GM20431 (cell line): Measurements from ENCODE around the gene SLC2A6.

Source experiments
- in situ Hi-C: fragments of 300-500 bp; cut with MseI, MboI; formaldehyde crosslinking; loops from one replicate; pipeline ENCODE4 v1.15.0; 2020; ENCODE audit warnings: low sequenced_read_pairs; ENCODE audit not compliant: unreplicated experiment

Gene SLC2A6, protein sequence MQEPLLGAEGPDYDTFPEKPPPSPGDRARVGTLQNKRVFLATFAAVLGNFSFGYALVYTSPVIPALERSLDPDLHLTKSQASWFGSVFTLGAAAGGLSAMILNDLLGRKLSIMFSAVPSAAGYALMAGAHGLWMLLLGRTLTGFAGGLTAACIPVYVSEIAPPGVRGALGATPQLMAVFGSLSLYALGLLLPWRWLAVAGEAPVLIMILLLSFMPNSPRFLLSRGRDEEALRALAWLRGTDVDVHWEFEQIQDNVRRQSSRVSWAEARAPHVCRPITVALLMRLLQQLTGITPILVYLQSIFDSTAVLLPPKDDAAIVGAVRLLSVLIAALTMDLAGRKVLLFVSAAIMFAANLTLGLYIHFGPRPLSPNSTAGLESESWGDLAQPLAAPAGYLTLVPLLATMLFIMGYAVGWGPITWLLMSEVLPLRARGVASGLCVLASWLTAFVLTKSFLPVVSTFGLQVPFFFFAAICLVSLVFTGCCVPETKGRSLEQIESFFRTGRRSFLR

GRCh38 chr9:133478851-133479711 lies at the start of gene SLC2A6:
Gene SLC2A6, minus strand, starts transcription at chr9:133479099. Its CDS starts 40 bp downstream, at chr9:133479059.
- in situ Hi-C loops = no loop called here

- in situ Hi-C loops = no loop called here
Measured at GRCh38 chr9:133528001-133528875, 49.3 kb upstream of the SLC2A6 start.

DNA sequence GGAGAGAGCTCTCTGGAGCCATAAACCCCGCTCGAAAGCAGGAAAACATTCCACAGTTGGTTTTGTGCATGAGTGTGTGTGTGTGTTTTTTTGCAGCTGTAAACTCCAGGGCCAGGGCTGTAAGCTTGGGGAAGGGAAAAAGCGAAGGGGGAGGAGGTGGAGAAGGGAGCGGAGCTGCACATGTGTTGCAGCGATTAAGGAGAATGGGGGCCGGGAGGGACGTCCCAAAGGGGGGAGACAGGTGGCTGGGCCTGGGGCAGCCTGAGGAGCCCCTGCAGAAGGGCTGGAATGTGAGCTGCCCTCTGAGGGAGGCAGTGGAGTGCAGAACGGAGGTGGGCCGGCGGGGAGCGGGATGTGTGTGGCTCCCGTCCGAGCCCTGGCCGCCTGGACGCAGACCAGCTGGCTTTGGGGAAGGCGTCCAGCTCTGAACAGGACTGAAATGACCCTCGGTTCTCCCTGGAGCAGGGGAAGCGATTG lies 48.6 kb upstream of the SLC2A6 start:
- in situ Hi-C loops = no loop called here

DNA sequence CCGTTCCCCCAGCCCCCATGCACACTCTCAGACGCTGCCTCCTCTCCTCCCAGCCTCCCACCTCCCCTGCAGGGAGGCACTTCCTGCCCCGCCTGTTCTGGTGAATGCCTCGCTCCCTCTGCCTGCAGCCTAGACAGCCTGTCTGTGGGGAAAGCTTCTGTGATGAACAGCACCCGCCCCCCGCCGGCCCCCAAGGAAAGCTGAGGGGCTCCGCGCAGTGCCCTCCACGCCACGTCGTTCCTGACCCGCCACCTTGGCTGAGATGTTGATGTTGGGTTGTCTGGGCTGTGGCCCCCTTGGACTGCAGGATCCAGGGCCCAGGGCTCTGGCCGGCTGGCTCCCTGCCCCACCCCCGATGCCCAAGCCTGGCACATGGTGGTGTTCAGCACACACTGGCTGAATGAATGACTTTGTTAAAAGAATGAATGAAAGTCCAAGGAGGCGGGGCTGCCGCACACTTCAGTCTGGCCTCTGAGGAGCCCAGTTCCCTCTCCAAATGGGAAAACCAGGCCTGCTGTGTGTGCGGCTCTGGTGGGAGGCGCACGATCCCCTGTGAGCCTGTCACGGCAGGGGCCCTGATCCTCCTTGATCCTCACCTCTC lies 47.9 kb upstream of the SLC2A6 start:
- in situ Hi-C loops = no loop called here

DNA sequence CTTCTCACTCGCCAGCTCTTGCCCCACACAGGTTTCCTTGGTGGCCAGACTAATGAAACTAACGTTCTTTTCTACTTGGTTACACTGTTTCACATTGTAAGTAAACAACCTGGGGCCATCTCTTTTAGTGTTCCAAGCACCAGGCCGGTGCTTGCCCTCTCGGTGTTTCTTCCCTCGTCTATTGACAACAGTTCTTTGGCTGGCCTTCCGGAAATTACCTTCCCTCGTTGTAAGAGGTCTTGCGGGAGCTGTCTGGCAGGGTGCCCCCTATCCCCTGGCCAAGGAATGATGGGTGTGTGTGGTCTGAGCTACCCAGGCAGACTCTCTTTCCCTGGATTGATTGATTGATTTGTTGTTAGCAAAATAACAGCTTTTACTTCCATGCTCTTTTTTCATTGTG lies 46.8 kb upstream of the SLC2A6 start:
- in situ Hi-C loops = no loop called here

- in situ Hi-C loops = no loop called here
Measured at GRCh38 chr9:133524679-133525228, 45.9 kb upstream of the SLC2A6 start, which contains the start of gene MYMK. Gene MYMK, minus strand, starts transcription at chr9:133524959. Its CDS starts 115 bp downstream, at chr9:133524844.

DNA sequence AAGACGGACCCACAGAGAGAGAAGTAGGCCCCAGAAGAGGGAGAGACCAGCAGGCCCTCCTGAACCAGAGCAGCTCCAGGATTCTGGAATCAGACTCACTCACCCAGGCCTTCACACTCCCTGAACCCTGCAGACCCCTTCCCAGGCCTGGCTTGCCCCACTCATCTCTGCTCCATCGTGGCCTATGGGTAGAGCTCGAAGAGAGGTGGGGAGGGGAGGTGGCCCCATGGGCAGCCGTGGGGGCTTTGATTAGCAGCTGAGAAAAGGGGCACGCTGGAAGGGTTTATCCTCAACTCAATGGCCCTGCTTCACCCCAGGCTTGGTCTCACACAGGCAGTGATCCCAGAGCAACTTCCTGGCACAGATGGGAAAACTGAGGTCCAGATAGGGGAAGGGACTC lies 45.2 kb upstream of the SLC2A6 start:
- in situ Hi-C loops = no loop called here

DNA sequence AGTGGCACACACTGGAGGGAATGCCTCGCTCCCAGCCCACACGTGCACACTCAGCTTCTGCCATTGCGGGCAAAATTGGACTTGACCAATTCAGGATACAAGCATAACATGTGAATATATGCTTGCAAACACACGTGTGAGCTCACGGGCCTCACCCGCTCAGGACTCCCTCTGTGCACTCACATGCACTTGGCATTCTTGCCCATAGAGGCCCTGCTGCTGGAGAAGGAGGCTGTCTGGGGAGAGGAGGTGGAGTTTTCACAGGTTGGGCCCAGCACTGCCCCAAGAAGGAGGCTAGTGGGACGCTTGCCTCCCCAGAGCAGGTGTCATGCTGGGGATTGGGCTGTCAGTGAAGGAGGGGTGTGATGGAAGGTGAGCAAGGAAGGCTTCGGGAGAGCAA lies 44.2 kb upstream of the SLC2A6 start:
- in situ Hi-C loops = no loop called here

DNA sequence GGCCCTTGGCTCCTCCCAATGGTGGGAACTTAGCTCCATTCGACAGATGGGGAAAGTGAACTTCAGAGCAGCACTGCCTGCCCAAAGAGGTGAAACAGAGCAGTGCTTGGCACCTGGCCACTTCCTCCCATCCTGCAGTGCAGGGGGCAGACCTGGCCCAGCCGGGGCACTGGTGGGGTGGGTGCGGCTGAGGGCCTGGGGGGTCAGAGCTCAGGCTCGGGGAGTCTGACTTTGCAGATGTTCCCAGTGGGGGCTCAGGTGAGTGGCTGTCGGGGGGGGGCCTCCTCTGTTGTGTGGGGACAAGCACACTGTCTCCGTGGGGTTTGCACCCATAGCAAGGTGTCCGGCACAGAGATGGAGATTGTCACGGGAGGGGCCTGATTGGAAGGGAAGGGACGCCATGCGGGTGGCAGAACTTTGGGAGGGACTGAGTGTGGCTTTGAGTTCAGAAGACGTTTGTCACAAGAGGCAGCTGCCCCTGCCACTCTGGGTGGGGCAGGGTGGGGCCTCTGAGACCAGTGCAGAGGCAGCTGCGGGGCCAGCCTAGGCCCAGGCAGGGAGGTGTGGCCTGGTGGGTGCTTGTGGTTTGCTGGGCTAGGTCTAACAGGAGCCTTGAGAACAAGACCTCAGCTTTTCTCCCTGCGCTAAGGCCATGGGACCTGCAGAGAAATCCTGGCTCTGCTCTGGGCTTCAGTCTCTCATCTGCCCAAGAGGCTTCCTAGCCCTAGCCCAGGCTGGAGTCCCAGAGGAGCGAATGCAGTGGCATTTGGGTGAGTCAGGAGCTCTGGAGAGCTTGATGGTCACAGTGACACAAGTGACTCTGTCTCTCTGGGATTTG lies 43.4 kb upstream of the SLC2A6 start:
- in situ Hi-C loops = no loop called here

- in situ Hi-C loops = no loop called here
Measured at GRCh38 chr9:133521122-133522072, 42.5 kb upstream of the SLC2A6 start.

- in situ Hi-C loops = no loop called here
Measured at GRCh38 chr9:133520121-133520835, 41.4 kb upstream of the SLC2A6 start.

DNA sequence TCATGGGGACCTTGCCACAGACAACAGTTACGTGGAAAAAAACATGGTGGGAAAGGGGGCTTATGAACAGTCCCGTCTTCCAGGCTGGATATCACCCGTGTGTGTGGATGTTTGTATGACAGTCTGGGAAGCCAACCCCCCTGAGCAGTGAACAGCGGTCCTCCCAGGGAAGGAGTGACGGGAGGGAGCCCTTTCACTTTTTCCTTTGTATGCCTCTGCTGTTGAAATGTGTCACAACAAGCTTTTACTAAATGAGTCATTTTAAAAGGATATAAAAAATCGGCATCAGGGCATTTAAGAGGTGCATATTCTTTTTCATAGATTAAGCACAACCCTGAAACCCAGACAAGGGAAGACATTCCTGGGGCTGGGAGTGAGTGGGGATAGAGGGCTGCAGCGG lies 40.8 kb upstream of the SLC2A6 start:
- in situ Hi-C loops = no loop called here

DNA sequence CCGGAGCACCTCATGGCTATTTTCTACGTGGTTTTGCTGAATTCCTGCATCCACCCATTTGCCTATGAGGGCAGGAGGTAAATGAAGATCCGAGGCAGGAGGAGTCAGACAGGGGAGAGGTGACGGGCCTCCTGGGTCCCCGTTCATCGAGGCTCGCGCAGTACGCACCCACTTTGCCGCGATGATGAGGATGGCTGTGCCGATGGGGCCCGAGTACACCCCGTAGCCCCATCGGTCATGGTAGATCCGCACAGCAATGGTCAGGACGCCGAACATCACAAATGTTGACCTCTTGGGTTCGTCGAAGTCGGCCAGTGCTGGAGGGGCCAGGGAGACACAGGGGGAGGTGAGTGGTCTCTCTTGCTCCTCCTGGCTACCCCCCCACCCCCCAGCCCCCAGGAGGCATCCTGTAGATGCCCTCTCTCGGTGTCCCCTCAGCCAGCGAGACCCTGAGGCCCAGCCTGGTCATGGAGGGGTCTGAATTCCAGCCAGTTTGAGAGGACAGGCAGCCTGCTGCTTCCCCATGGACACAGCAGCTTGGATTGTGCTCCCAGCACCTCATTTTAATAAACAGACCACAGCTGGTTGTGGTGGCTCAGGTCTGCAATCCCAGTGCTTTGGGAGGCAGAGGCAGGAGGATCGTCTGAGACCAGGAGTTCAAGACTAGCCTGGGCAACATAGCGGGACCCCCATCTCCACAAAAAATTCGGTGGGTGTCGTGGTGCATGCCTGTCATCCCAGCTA lies 40.0 kb upstream of the SLC2A6 start:
- in situ Hi-C loops = no loop called here

- in situ Hi-C loops = no loop called here
Measured at GRCh38 chr9:133518200-133518599, 39.3 kb upstream of the SLC2A6 start.

- in situ Hi-C loops = no loop called here
Measured at GRCh38 chr9:133517711-133518110, 38.8 kb upstream of the SLC2A6 start.

- in situ Hi-C loops = no loop called here
Measured at GRCh38 chr9:133516961-133517350, 38.1 kb upstream of the SLC2A6 start.
